ENCODE results near the gene EML4. TPM values are rescaled to one million over a fixed set of nuclear protein-coding genes. Genes with fewer than 3 reads are reported as not detected.
A peak's percentile ranks its signal among the peaks of the same experiment; 100 is the strongest.

EML4 gene
- total and polyA plus RNA-seq, 4 donors = 22.6 to 85.8 (median 54.4) TPM

GRCh38 chr2:42191285-42192009 is 22.3 kb downstream of the EML4 start:
- Histone ChIP-seq H3K4me3 (no peak overlapping the region), H3K9me3 (ENCODE audit: control insufficient read depth in 4 of 4, insufficient read depth in 3 of 4, low read length in 3 of 4) (no peaks in the 10 kb centered on the region), H3K9ac (ENCODE audit: insufficient read depth in 1 of 2, low read length in 2 of 2) (no peak overlapping the region), H3K27ac (ENCODE audit: low read depth in 1 of 2, low read length in 1 of 2) (no peak overlapping the region), H3K36me3 (ENCODE audit: control insufficient read depth in 4 of 4, insufficient read depth in 4 of 4, low read length in 4 of 4) (no peaks in the 10 kb centered on the region), H3K27me3 (ENCODE audit: control insufficient read depth in 3 of 3, insufficient read depth in 3 of 3, low read length in 2 of 3) (no peaks in the 10 kb centered on the region), H3K4me1 (ENCODE audit: control insufficient read depth in 5 of 5, insufficient read depth in 5 of 5, low read length in 5 of 5) (peaks cover 2 to 46% (median 5%) of the 10 kb centered on the region in 5 donors)
- DNase-seq = no peak
- WGBS, 2 donors = 90 to 94% methylated on average over 10 of the region's 10 CpGs
- no peak for TF ChIP-seq CTCF (IDR thresholded peaks at IDR 0.05; ENCODE audit: control extremely low read depth, extremely low read depth)
- ATAC-seq (ENCODE audit: insufficient read depth, low FRiP score) = no peak

- no peak overlapping the region for H3K9ac ChIP-seq (ENCODE audit: insufficient read depth in 1 of 2, low read length in 2 of 2)
- no peaks in the 10 kb centered on the region for H3K9me3 ChIP-seq (ENCODE audit: control insufficient read depth in 4 of 4, insufficient read depth in 3 of 4, low read length in 3 of 4)
- H3K4me3 ChIP-seq = no peak overlapping the region
- H3K4me1 ChIP-seq (ENCODE audit: control insufficient read depth in 5 of 5, insufficient read depth in 5 of 5, low read length in 5 of 5) = peaks cover 3 to 50% (median 7%) of the 10 kb centered on the region in 5 donors
- ATAC-seq (ENCODE audit: insufficient read depth, low FRiP score) (no peak), DNase-seq (no peak)
- no peaks in the 10 kb centered on the region for H3K27me3 ChIP-seq (ENCODE audit: control insufficient read depth in 3 of 3, insufficient read depth in 3 of 3, low read length in 2 of 3)
- H3K27ac ChIP-seq (ENCODE audit: low read depth in 1 of 2, low read length in 1 of 2) = no peak overlapping the region
- no peaks in the 10 kb centered on the region for H3K36me3 ChIP-seq (ENCODE audit: control insufficient read depth in 4 of 4, insufficient read depth in 4 of 4, low read length in 4 of 4)
- 97% methylated on average over 5 of the region's 5 CpGs for WGBS, 2 donors
- no peak for TF ChIP-seq CTCF (IDR thresholded peaks at IDR 0.05; ENCODE audit: control extremely low read depth, extremely low read depth)
These were observed 22.8 kb downstream of the EML4 start for GRCh38 chr2:42192010-42192373.

- H3K27me3 ChIP-seq (ENCODE audit: control insufficient read depth in 3 of 3, insufficient read depth in 3 of 3, low read length in 2 of 3) = no peaks in the 10 kb centered on the region
- H3K4me3 ChIP-seq = no peak overlapping the region
- H3K36me3 ChIP-seq (ENCODE audit: control insufficient read depth in 4 of 4, insufficient read depth in 4 of 4, low read length in 4 of 4) = no peaks in the 10 kb centered on the region
- H3K27ac ChIP-seq (ENCODE audit: low read depth in 1 of 2, low read length in 1 of 2) = no peak overlapping the region
- peaks cover 5 to 53% (median 9%) of the 10 kb centered on the region in 5 donors for H3K4me1 ChIP-seq (ENCODE audit: control insufficient read depth in 5 of 5, insufficient read depth in 5 of 5, low read length in 5 of 5)
- no peak for ATAC-seq (ENCODE audit: insufficient read depth, low FRiP score)
- H3K9ac ChIP-seq (ENCODE audit: insufficient read depth in 1 of 2, low read length in 2 of 2) = no peak overlapping the region
- no peaks in the 10 kb centered on the region for H3K9me3 ChIP-seq (ENCODE audit: control insufficient read depth in 4 of 4, insufficient read depth in 3 of 4, low read length in 3 of 4)
- 70 to 79% methylated on average over 3 of the region's 3 CpGs for WGBS, 2 donors
- no peak for TF ChIP-seq CTCF (IDR thresholded peaks at IDR 0.05; ENCODE audit: control extremely low read depth, extremely low read depth)
- DNase-seq = peak in 1 of 3 donors; percentile 38
These were observed 23.8 kb downstream of the EML4 start for GRCh38 chr2:42192652-42193566.
